ENCODE data around the gene NUP58.

Gene NUP58

DNA sequence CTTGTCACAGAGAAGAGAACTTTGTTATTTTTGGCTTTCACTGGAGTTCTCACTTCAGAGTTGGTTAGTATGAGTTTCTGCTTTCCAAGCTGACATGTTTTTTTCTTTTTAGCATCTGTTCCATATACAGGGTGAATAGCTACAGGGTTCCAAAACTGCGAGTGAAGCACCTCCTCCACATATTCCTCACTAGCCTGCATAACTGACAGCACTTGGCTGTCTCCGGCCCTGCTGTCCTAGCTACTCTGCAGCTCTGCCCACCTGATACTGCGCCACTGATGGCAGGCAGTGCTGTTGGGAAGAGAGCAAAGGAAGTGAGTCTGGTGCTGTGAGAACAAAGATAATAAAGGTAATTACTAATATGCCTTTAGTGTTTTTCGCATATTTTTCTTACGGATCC is 77.1 kb downstream of the NUP58 start:
- no peak for DNase-seq

DNA sequence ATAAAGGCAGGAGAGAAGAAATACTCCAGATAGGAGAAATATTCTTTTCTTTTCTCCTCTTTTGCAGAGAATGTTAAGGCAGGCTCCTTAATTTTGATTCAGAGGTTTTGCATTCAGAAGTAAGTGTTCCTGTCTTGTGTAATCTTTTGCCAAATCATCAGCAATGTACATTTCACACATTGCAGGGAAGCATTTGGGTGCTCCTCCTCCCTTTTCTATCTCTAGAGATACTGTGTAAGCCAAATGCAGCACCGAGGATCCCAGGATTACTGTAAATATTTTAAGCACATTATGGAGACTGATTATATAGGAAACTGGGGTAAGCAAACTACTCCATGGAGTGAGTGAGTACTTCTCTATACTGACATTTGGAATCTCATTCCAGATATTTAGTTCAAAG is 77.6 kb downstream of the NUP58 start:
- no peak for DNase-seq

DNA sequence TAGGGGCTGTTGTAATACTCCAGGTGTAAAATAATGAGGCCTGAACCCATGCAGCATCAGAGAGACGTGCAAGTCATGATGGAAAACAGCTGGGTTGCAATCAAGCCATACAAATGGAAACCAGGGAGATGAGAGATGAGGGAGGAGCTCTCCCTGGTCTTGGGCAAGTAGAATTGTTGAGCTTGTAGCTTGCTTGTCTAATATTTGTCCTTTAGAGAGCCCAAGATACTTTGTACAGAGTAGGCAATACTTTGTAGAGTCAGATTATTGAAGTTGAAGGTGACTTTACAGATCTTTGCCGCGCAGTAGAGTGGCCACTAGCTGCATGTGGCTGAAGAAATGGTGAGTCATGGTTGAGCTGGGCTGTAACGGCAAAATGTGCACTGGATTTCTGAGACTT is 78.7 kb downstream of the NUP58 start:
- DNase-seq = no peak

DNA sequence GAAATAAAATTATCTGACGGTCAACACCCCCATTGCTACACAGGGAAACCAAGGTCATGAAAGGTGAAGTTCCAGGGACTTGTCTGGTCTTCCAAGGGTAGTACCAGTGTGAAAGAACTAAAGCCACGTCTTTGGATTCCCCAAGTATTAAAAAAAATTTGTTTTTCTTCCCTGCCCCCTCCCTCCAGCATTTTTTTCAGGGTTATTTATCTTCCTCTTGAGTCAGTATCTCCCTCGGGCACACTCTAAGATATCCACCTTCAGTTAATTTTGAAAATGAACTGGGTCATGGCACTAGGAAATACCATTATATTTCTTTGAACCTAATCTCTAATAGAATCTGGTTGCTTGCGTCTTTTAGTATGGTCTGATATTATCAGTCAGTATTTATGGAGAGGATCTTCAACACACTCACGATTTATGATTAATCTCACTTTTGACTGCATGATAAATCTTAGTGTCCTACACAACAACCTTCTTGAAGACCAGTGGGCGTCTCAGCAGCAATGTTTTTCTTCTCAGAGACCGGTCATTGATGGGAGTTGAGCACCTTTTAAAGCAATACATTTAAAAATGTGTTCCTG is 79.4 kb downstream of the NUP58 start:
- no peak for DNase-seq

DNA sequence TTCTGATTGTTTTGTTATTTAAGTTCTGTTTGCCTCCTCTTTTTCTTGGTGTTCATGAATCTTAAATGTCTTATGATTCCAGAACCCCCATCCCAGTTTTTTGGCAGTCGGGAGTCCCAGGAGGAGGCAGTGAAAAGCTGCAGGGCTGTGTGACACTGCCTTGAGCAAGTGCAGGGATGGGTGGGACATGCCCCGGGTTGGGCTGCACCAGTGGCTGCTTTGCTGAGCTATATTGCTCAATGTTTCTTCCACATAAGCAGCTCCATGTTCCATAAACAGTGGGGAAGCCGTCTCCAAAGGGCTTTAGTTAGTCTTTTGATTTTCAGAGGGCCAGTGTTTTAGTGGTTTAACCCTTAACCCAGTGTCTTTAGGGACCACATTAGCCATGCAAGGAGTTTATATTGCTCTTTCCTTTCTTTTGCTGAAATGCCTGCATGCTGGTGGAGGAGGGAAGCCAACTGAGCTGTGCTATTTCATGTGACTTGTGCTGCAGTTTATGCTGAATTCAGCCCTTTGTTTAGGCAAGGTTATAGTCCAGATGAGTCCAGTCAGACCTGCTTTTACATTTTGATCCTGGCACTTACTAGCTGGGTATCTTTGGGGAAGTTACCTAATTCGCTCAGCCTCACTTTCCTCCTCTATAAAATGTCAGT is 83.5 kb downstream of the NUP58 start:
- no peak for DNase-seq

DNA sequence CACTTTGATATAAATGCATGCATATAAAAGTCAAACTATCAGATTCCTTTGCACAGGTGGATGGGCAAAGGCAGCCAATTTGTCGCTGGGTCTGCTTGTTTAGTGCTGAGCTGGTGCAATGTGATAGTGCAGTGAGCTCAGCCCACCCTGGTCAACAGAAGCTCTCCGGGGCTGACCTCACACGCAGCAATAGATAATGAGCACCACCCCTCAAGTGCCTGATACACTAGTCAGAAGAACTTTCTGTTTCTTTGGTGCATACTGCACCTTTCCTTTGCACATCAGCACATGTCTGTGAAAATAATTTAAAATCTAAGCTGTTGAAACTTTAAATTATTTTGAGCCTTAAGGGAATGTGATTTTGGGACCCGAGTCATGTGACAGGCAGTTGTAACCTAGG is 90.5 kb downstream of the NUP58 start:
- no peak for DNase-seq

Data from NCI-H2081 treated with DMSO at 0.1 percent for 48 hours (cell line).